ENCODE results near the gene BRME1.
A peak's percentile ranks its signal among the peaks of the same experiment; 100 is the strongest.

The BRME1 gene

DNA sequence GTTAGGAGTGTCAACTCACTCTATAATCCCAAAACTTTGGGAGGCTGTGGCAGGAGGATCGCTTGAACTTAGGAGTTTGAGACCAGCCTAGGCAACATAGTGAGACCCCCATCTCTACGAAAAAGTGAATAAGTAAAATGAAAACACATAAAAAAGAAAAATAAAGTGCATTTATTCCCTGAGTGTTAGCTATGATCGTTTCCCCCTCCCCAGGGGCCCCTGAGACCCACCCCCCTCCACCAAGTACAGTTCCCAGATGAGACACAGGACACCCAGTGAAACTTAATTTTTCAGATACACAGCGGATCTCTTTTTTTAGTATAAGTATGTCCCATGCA is 57.6 kb downstream of the BRME1 start:
- Histone ChIP-seq H3K27me3 (ENCODE audit: control insufficient read depth, insufficient read depth, low read length) (no peaks in the 10 kb centered on the region), H3K9me3 (replicated peaks; ENCODE audit: low read length) (no peaks in the 10 kb centered on the region), H3K9ac (ENCODE audit: low read depth, low read length) (peak overlapping the region; percentile 96), H3K4me1 (ENCODE audit: control insufficient read depth, insufficient read depth, low read length) (peaks cover 73% of the 10 kb centered on the region), H3K4me3 (ENCODE audit: low read length) (no peak overlapping the region), H3K4me2 (ENCODE audit: low read length) (no peak overlapping the region), H3K36me3 (ENCODE audit: insufficient read depth, low read length) (no peaks in the 10 kb centered on the region)

DNA sequence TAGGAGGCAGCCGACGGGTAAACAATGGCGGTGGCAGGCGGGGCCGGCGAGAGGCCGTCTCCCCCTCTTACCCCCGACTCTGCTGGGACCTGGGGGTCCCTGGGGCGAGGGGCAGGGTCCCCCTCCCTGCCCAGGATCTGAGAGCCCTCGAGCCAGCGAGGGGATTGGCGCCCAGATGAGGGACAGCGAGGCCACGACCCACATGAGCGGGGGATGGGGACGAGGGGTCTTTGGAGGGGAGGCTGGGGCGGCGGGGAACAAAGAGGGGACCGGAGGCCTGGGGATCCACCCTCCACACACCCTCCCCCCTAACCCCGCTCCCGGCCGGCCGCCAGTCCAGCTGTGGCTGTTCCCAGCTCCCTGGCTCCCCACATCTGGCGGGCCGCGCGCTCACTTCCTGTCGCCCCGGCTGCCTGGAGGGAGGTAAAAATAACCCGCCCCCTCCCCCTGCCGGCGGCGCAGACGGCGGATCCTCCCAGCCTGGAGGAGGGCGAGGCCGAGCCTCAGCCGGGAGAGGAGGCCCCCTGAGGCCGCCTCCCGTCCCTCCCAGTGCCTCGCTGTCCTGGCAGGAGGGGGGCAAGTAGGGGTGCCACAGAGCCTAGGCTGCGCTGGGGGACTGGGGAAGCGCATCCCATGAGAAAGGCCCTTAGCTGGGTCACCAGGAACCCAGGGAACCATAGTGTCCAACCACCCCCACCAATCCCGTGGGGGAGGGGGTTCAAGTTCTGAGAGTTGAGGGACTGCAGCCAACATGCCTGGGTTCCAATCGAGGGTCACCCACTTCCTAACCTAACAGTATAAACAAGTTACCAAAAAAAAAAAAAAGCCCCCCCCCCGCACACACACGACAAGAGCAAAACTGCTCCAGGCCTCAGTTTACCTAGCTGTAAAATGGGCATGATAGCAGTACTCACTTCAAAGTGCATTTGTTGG is 58.2 kb downstream of the BRME1 start:
- H3K36me3 ChIP-seq (ENCODE audit: insufficient read depth, low read length): no peaks in the 10 kb centered on the region
- H3K4me2 ChIP-seq (ENCODE audit: low read length): peak overlapping the region; percentile 87
- H3K9ac ChIP-seq (ENCODE audit: low read depth, low read length): peak overlapping the region; percentile 96
- H3K9me3 ChIP-seq (replicated peaks; ENCODE audit: low read length): no peaks in the 10 kb centered on the region
- peaks cover 72% of the 10 kb centered on the region for H3K4me1 ChIP-seq (ENCODE audit: control insufficient read depth, insufficient read depth, low read length)
- no peaks in the 10 kb centered on the region for H3K27me3 ChIP-seq (ENCODE audit: control insufficient read depth, insufficient read depth, low read length)
- peak overlapping the region; percentile 73 for H3K4me3 ChIP-seq (ENCODE audit: low read length)

DNA sequence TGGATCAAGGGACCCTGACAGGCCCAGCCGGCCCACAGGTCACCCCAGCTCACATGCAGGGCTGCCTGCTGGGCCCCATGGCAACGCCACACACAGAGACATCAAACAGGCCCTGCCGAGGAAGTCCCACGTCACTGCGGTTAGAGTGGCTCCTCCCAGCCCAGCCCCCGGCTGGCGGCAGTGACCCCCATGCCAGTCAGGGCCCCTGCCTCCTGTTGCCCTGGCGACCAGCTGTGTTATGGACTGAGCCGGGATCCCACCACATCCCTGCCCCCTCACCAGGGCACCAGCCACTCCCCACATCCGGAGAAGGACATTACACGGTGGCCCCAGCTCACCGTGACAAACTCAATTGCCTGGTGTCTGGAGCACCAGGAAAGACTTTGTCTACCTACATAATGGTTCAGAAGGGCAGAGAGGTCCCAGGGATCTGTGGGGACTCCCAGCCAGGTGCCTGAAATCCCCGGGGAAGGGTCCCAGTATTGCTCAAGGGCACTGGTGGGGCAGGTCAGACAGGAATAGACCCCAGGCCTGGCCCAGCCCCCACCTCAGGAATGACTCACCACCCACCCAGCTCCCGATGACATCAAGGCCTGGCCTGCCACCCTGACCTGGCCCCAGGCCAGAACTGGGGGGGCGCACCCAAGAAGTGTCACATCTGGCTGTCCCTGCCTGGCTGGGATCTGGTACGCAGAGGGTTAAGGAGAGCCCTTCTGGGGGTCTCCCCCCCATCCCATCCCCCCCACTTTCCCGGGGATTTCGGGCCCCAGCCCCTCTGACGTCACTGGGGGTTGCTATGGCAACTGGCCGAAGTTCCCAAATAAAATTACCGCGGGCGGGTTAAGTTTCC is 59.1 kb downstream of the BRME1 start:
- Histone ChIP-seq H3K9ac (ENCODE audit: low read depth, low read length) (peak overlapping the region; percentile 96), H3K9me3 (replicated peaks; ENCODE audit: low read length) (no peaks in the 10 kb centered on the region), H3K27me3 (ENCODE audit: control insufficient read depth, insufficient read depth, low read length) (no peaks in the 10 kb centered on the region), H3K4me3 (ENCODE audit: low read length) (peak overlapping the region; percentile 73), H3K4me1 (ENCODE audit: control insufficient read depth, insufficient read depth, low read length) (peaks cover 65% of the 10 kb centered on the region), H3K4me2 (ENCODE audit: low read length) (peak overlapping the region; percentile 87), H3K36me3 (ENCODE audit: insufficient read depth, low read length) (peaks cover 2% of the 10 kb centered on the region)

DNA sequence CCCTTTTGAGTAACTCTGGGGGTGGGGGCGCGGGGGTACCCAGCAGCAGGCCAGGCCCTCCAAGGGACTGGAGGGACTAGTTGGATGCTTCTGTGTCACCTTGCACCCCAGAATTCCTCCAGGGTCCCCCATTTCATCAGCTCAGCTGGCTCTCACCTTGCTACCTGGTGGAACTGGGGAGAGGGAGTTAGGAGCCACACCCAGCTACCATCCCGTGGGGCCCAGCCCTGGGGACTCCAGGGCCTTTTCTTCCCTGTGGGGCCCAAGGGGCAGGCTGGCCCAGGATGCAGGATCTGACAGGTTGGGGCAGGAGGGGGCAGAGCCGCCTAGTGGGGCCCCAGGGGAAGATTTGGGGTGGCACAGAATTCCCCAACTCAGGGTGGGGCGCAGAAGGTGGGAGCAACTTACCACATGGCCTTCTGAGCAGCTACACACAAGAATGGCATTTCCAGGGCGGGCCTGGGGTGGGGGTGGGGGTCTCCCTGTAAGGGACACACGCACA is 61.7 kb downstream of the BRME1 start:
- no peak overlapping the region for H3K4me3 ChIP-seq (ENCODE audit: low read length)
- peak overlapping the region; percentile 87 for H3K9ac ChIP-seq (ENCODE audit: low read depth, low read length)
- H3K36me3 ChIP-seq (ENCODE audit: insufficient read depth, low read length): peaks cover 18% of the 10 kb centered on the region
- no peaks in the 10 kb centered on the region for H3K27me3 ChIP-seq (ENCODE audit: control insufficient read depth, insufficient read depth, low read length)
- peaks cover 45% of the 10 kb centered on the region for H3K4me1 ChIP-seq (ENCODE audit: control insufficient read depth, insufficient read depth, low read length)
- H3K9me3 ChIP-seq (replicated peaks; ENCODE audit: low read length): no peaks in the 10 kb centered on the region
- H3K4me2 ChIP-seq (ENCODE audit: low read length): no peak overlapping the region

DNA sequence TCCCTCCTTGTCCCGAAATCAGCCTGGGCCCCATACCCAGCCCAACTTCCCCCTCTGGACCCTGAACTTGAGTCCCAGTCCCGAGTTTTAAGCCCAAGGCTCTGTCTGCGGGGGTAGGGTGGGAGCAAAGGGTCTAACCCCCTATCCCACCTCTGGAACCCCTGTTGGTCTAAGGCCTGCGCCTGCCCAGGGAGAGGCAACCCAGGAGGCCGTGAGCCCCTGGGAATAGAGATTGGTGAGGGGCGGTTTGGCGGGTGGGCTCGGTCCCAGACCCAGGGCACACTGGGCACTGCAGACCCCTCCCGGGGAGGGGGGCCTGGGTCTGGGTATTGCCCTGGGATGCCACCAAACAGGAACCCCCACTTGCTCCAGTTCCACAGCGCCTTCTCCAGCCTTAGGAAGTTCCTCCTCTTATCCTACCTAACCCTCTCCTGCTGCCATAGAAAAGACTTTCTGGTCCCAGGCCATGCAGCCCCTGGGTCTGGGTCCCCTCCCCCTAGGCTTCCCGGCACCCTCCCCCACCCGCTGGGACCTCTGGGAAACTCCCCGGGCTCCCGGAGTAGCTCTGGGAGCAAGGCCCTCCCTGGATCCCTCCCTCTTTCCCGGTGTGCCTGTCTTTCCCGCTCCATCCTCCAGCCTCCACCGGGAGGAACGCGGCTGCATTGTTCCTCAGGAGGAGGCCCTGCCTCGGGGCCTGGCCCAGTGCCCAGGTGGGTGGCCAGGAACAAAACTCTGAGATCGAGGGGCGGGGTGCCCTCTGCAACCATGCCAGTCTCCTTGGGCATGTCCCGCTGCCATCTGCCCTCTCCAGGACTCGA is 62.6 kb downstream of the BRME1 start:
- Histone ChIP-seq H3K9ac (ENCODE audit: low read depth, low read length) (peak overlapping the region; percentile 87), H3K36me3 (ENCODE audit: insufficient read depth, low read length) (peaks cover 24% of the 10 kb centered on the region), H3K4me1 (ENCODE audit: control insufficient read depth, insufficient read depth, low read length) (peaks cover 47% of the 10 kb centered on the region), H3K9me3 (replicated peaks; ENCODE audit: low read length) (no peaks in the 10 kb centered on the region), H3K27me3 (ENCODE audit: control insufficient read depth, insufficient read depth, low read length) (no peaks in the 10 kb centered on the region), H3K4me2 (ENCODE audit: low read length) (peak overlapping the region; percentile 92), H3K4me3 (ENCODE audit: low read length) (peak overlapping the region; percentile 70)

DNA sequence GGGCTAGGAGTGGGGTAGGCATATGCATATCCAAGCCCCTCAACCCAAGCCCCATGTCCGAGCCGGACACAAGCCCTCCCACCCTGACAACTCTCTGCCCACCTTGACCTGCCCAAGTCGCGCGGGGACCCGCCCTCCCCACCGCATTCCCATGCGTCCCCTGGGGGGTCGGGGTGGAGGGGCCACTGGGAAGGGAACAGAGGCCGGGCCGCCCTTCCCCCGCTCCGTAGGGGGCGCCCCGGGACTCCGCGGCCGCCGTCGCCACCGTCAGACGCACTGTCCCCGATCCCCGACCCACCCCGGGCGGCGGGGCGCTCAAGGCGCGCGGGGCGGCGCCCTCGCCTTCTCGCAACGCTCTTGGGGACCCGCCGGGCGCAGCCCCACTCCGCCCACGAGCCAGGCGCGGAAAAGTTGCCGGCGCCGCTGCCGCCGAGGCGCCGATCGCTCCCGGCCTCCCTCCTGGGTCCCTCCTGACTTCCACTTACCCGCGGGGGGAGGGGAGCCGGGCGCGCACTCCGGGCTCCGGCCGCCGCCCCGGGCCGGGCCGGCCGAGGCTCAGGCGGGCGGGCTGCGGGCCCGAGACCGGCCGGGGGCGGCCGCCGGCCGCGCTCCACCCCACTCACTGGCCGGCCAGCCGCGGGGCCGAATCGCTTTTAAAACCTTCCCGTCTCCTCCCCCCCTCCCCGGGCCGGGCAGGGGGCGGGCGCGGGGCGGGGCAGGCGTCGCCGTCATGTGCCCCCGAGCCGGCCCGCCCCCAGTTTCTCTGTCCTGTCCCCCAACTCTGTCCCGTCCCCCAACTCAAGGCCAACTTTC is 63.4 kb downstream of the BRME1 start:
- Histone ChIP-seq H3K4me1 (ENCODE audit: control insufficient read depth, insufficient read depth, low read length) (peaks cover 47% of the 10 kb centered on the region), H3K4me3 (ENCODE audit: low read length) (peak overlapping the region; percentile 95)

DNA sequence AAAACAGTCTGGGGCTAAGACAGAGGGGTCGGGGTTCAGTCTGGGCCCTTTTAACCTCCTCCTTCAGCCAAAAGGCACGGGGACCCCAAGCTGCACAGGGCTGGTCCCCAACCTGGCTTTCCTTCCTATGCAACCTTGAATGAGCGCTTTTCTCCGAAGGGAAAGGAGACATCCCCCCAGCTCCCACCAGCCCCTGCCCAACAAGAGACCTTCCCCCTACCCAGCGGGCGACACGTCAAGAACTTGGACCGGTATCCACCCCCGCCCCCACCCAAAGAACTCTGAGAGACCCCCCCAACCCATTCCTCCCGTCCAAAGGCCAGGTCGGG is 64.0 kb downstream of the BRME1 start:
- no peaks in the 10 kb centered on the region for H3K9me3 ChIP-seq (replicated peaks; ENCODE audit: low read length)
- H3K36me3 ChIP-seq (ENCODE audit: insufficient read depth, low read length): peaks cover 32% of the 10 kb centered on the region
- peak overlapping the region; percentile 95 for H3K4me3 ChIP-seq (ENCODE audit: low read length)
- no peaks in the 10 kb centered on the region for H3K27me3 ChIP-seq (ENCODE audit: control insufficient read depth, insufficient read depth, low read length)
- H3K9ac ChIP-seq (ENCODE audit: low read depth, low read length): peak overlapping the region; percentile 98
- peak overlapping the region; percentile 93 for H3K4me2 ChIP-seq (ENCODE audit: low read length)
- peaks cover 47% of the 10 kb centered on the region for H3K4me1 ChIP-seq (ENCODE audit: control insufficient read depth, insufficient read depth, low read length)

More for the DNA sequence above, 63.4 kb downstream of the BRME1 start:
- Histone ChIP-seq H3K27me3 (ENCODE audit: control insufficient read depth, insufficient read depth, low read length) (no peaks in the 10 kb centered on the region), H3K9me3 (replicated peaks; ENCODE audit: low read length) (no peaks in the 10 kb centered on the region), H3K9ac (ENCODE audit: low read depth, low read length) (peak overlapping the region; percentile 98), H3K36me3 (ENCODE audit: insufficient read depth, low read length) (peaks cover 28% of the 10 kb centered on the region), H3K4me2 (ENCODE audit: low read length) (peak overlapping the region; percentile 93)

DNA sequence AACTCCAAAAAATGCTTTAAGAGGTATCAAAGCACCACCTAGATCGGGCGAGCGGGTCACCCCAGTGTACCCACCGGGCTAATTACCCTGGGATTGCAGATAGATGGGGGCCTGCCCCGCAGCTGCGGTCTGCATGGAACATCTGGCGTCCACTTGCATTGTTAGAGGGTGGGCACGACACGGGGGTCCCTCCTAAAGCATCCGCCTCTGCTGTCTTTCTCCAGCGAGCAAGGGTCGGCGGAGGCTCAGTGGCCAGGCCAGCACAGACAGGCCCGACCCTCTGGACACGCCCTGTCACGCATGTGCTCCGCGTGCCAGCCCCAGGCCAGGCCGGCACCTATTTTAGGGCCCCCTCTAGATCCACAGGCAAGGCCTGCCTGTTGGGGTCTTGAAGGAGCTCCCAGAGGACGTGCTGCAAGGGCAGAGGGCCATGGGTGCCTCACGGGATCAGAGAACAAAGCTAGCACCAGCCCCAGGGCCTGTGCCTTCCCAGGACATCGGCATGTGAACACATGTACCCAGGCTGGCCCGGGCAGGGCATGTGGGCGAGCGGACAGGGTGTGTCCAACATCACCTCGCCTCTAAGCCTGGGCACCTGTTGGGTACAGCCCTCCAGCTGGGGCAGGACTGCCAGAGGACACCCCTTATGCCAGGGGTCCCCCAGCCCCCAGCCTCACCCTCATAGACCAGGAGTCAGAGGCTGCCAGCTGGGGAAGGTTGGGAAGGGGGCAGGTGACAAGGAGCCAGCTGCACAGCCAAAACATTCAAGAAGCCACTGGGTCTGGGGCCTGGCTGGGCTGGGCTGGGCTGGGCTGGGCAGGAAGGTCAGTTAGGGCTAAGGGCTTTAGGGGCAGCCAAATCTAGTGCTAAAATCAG is 64.6 kb downstream of the BRME1 start:
- peaks cover 38% of the 10 kb centered on the region for H3K36me3 ChIP-seq (ENCODE audit: insufficient read depth, low read length)
- H3K27me3 ChIP-seq (ENCODE audit: control insufficient read depth, insufficient read depth, low read length): no peaks in the 10 kb centered on the region
- peaks cover 47% of the 10 kb centered on the region for H3K4me1 ChIP-seq (ENCODE audit: control insufficient read depth, insufficient read depth, low read length)
- peak overlapping the region; percentile 98 for H3K9ac ChIP-seq (ENCODE audit: low read depth, low read length)
- H3K9me3 ChIP-seq (replicated peaks; ENCODE audit: low read length): no peaks in the 10 kb centered on the region
- H3K4me3 ChIP-seq (ENCODE audit: low read length): peak overlapping the region; percentile 95
- H3K4me2 ChIP-seq (ENCODE audit: low read length): peak overlapping the region; percentile 93

DNA sequence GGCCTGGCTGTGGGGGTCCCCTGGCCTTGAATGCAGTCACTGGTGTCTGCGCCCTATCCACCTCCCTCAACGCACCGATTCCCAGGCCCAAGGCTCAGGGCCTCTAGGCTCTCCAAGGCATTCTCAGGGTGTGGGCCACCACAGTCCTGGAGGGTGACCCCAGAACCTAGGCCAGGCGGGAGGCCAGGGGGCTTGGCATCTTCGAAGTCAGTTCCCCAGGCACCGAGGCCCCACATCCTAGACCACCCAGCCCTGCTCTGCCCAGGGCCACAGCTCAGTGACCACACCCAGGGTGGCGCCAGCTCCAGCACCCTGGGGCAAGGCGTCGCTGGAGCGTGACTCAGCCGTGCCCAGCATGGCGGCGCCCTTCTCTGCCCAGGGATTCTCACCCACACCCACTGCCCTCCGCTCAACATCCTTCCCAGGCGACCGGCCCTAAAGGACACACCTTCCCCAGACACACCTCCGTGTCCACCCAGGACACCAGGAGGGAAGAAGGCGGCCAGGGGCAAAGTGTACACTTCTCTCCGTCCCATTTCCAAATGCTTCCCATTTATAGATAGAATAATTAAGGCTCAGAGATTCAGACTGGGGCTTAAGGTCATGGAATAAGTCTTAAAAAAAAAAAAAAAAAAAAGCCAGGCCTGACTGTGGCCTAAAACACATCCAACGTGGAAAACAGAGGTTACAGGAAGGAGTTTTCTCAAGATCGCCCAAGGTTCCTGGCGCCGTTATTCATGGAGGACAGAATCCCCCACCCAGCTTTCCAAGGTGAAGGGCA is 65.4 kb downstream of the BRME1 start:
- Histone ChIP-seq H3K4me3 (ENCODE audit: low read length) (peak overlapping the region; percentile 95), H3K27me3 (ENCODE audit: control insufficient read depth, insufficient read depth, low read length) (no peaks in the 10 kb centered on the region), H3K36me3 (ENCODE audit: insufficient read depth, low read length) (peaks cover 47% of the 10 kb centered on the region), H3K9ac (ENCODE audit: low read depth, low read length) (peak overlapping the region; percentile 98), H3K4me1 (ENCODE audit: control insufficient read depth, insufficient read depth, low read length) (peaks cover 49% of the 10 kb centered on the region), H3K4me2 (ENCODE audit: low read length) (peak overlapping the region; percentile 93), H3K9me3 (replicated peaks; ENCODE audit: low read length) (no peaks in the 10 kb centered on the region)

Measured in skeletal muscle satellite cell (primary cell).